Thyroid gland (tissue), 4 donors: ENCODE measurements around the gene GLT1D1.

ENCODE experiments used
- CTCF ChIP-seq, 6 experiments: fragments of 200-600 bp in 3 of 6; fragments of 450-650 bp in 3 of 6; sonication (generic) in 3 of 6; IDR thresholded peaks; one replicate each; pipeline ENCODE4 v1.5.1; 2016 to 2019; ENCODE audit warnings: antibody characterized with exemption in 6 of 6, mild to moderate bottlenecking in 2 of 6, inconsistent platforms in 1 of 6, moderate library complexity in 1 of 6
- POLR2A ChIP-seq, 2 donors: fragments of 450-650 bp; IDR thresholded peaks; one replicate each; pipeline ENCODE4 v1.6.1; 2017; ENCODE audit warnings: antibody characterized with exemption in 2 of 2, mild to moderate bottlenecking in 2 of 2, moderate library complexity in 1 of 2

- no peak for TF ChIP-seq CTCF (IDR thresholded peaks at IDR 0.05)
- TF ChIP-seq POLR2A (IDR thresholded peaks at IDR 0.05): no peak
Measured at GRCh38 chr12:128813883-128814282, 39.4 kb upstream of the GLT1D1 start.
